HepG2 (cell line): ENCODE results near the gene TRAPPC1. TPM values are rescaled to one million over a fixed set of nuclear protein-coding genes. Genes with fewer than 3 reads are reported as not detected.
A peak's percentile ranks its signal among the peaks of the same experiment; 100 is the strongest.

ENCODE experiments used
- GZF1 ChIP-seq: sonication (generic); formaldehyde crosslinking; IDR thresholded peaks from 2 replicates; pipeline ENCODE4 v1.5.1; 2020; ENCODE audit warnings: mild to moderate bottlenecking, missing genetic modification reagents
- KDM1A ChIP-seq: IDR thresholded peaks from 2 replicates; pipeline ENCODE4 v1.6.1; 2016; ENCODE audit warnings: missing compliant biosample characterization
- NFKB2 ChIP-seq: sonication (generic); formaldehyde crosslinking; IDR thresholded peaks from 2 replicates; pipeline ENCODE4 v1.4.0; 2020; ENCODE audit warnings: missing genetic modification reagents, borderline replicate concordance
- POGZ ChIP-seq: sonication (generic); formaldehyde crosslinking; IDR thresholded peaks from 2 replicates; pipeline ENCODE4 v1.4.0; 2020; ENCODE audit warnings: mild to moderate bottlenecking, missing genetic modification reagents
- REL ChIP-seq: sonication (generic); formaldehyde crosslinking; conservative IDR thresholded peaks from 2 replicates; pipeline ENCODE4 v1.8.0; 2022; ENCODE audit warnings: mild to moderate bottlenecking, missing genetic modification reagents, moderate library complexity
- TEAD3 ChIP-seq: optimal IDR thresholded peaks from 2 replicates; pipeline ENCODE3; 2016; ENCODE audit warnings: borderline replicate concordance
- U2AF2 ChIP-seq: fragments of 200-400 bp; formaldehyde crosslinking; IDR thresholded peaks from 2 replicates; pipeline ENCODE4 v1.6.1; 2017; ENCODE audit warnings: low read depth, mild to moderate bottlenecking, low read length
- ZNF326 ChIP-seq: sonication (generic); formaldehyde crosslinking; IDR thresholded peaks from 2 replicates; pipeline ENCODE4 v1.4.0; 2020; ENCODE audit warnings: missing genetic modification reagents, borderline replicate concordance
- ZNF343 ChIP-seq: sonication (generic); formaldehyde crosslinking; IDR thresholded peaks from 2 replicates; pipeline ENCODE4 v1.4.0; 2020; ENCODE audit warnings: mild to moderate bottlenecking, missing genetic modification reagents
- ZNF660 ChIP-seq: sonication (generic); formaldehyde crosslinking; IDR thresholded peaks from 2 replicates; pipeline ENCODE4 v1.5.1; 2020; ENCODE audit warnings: mild to moderate bottlenecking, low read depth, missing genetic modification reagents, borderline replicate concordance
- ZNF839 ChIP-seq: sonication (generic); formaldehyde crosslinking; IDR thresholded peaks from 2 replicates; pipeline ENCODE4 v1.4.0; 2020; ENCODE audit warnings: missing genetic modification reagents, mild to moderate bottlenecking, borderline replicate concordance
- ZSCAN20 ChIP-seq: sonication (generic); formaldehyde crosslinking; IDR thresholded peaks from 2 replicates; pipeline ENCODE4 v1.4.0; 2020; ENCODE audit warnings: missing genetic modification reagents, mild to moderate bottlenecking, borderline replicate concordance
- polyA plus RNA-seq, 8 experiments: library from polyadenylated mRNA; depleted of rRNA in 3 of 8; stranded (reverse) in 7 of 8; unstranded in 1 of 8; fragments of >200 nt; fragmentation: Illumina TruSeq in 4 of 8; extraction: Trizol in 4 of 8; gene quantifications; 2 replicates each; pipeline versions ENCODE4 v1.2.1 to v1.2.3, GENCODE V29; 2011 to 2016; ENCODE audit warnings: low read depth in 4 of 8, missing spikeins in 1 of 8, mixed read lengths in 1 of 8; ENCODE audit not compliant: insufficient read depth in 1 of 8
- total RNA-seq, 5 experiments: library from RNA; depleted of rRNA; stranded (reverse); fragments of >200 nt; fragmentation: Illumina TruSeq; extraction: Trizol; gene quantifications; 2 replicates each; pipeline ENCODE4 v1.2.3, GENCODE V29; 2016; ENCODE audit warnings: low read depth in 1 of 5
- TF ChIP-seq, protein P1 (sequence below): sonication (generic); formaldehyde crosslinking; IDR thresholded peaks from 2 replicates; pipeline ENCODE4 v1.8.1; 2022; ENCODE audit warnings: low read depth, mild to moderate bottlenecking, missing genetic modification reagents
- TF ChIP-seq, protein P2 (sequence below): sonication (generic); formaldehyde crosslinking; IDR thresholded peaks from 2 replicates; pipeline ENCODE4 v1.8.0; 2022; ENCODE audit warnings: mild to moderate bottlenecking, missing genetic modification reagents

Gene TRAPPC1
- total and polyA plus RNA-seq, 2 of the 13 experiments (the other 11 are each of a cell fraction or from before 2014, with no cell fraction given) = 28.1 to 44.9 TPM

DNA sequence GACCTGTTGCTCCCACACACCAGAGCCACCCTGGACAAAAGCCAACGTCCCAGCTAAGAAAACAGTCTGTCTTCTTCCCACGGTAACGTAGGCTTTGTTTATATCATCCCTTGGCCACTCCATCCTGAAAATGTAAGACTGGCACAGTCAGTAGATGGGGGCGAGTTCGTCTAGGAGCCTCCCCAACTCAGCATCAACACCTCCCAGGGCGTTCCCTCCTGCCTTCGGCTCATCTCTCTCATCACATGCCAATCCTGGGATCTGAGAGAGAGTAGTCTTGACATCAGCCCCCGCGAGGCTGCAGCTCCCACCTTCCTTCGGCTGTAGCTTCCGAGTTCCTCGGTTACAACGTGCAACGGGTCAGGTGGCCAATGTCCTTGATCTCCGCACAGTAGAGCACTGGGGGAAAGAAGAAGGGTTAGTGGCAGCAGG is 16.6 kb downstream of the TRAPPC1 start (continued):
- TF ChIP-seq, protein P1, sequence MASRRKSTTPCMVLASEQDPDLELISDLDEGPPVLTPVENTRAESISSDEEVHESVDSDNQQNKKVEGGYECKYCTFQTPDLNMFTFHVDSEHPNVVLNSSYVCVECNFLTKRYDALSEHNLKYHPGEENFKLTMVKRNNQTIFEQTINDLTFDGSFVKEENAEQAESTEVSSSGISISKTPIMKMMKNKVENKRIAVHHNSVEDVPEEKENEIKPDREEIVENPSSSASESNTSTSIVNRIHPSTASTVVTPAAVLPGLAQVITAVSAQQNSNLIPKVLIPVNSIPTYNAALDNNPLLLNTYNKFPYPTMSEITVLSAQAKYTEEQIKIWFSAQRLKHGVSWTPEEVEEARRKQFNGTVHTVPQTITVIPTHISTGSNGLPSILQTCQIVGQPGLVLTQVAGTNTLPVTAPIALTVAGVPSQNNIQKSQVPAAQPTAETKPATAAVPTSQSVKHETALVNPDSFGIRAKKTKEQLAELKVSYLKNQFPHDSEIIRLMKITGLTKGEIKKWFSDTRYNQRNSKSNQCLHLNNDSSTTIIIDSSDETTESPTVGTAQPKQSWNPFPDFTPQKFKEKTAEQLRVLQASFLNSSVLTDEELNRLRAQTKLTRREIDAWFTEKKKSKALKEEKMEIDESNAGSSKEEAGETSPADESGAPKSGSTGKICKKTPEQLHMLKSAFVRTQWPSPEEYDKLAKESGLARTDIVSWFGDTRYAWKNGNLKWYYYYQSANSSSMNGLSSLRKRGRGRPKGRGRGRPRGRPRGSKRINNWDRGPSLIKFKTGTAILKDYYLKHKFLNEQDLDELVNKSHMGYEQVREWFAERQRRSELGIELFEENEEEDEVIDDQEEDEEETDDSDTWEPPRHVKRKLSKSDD (CRISPR knock-in tag) = no peak; the same call in 1 of the 2 replicates
- TF ChIP-seq NFKB2 (CRISPR knock-in tag) = no peak
- peak; percentile 9 for TF ChIP-seq TEAD3 (CRISPR knock-in tag)
- peak; percentile 40; the same call in 1 of the 2 replicates for TF ChIP-seq REL (CRISPR knock-in tag)
- TF ChIP-seq POGZ (CRISPR knock-in tag) = 0 out of 2 replicates have a peak, but pooled peaks have one; percentile 12
- TF ChIP-seq GZF1 = 0 out of 2 replicates have a peak, but pooled peaks have one; percentile 19
- 0 out of 2 replicates have a peak, but pooled peaks have one; percentile 1 for TF ChIP-seq ZSCAN20 (CRISPR knock-in tag)
- peak; percentile 2; the same call in 1 of the 2 replicates for TF ChIP-seq ZNF343 (CRISPR knock-in tag)
- 0 out of 2 replicates have a peak, but pooled peaks have one; percentile 22 for TF ChIP-seq ZNF839
- TF ChIP-seq ZNF326 (CRISPR knock-in tag) = no peak
- TF ChIP-seq, protein P2, sequence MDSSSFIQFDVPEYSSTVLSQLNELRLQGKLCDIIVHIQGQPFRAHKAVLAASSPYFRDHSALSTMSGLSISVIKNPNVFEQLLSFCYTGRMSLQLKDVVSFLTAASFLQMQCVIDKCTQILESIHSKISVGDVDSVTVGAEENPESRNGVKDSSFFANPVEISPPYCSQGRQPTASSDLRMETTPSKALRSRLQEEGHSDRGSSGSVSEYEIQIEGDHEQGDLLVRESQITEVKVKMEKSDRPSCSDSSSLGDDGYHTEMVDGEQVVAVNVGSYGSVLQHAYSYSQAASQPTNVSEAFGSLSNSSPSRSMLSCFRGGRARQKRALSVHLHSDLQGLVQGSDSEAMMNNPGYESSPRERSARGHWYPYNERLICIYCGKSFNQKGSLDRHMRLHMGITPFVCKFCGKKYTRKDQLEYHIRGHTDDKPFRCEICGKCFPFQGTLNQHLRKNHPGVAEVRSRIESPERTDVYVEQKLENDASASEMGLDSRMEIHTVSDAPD = 0 out of 2 replicates have a peak, but pooled peaks have one; percentile 11
- TF ChIP-seq ZNF660 (CRISPR knock-in tag) = no peak
- no peak for TF ChIP-seq KDM1A (CRISPR knock-in tag)
- TF ChIP-seq U2AF2 = no peak
